H1 (cell line): ENCODE results near the gene PRPF18. TPM values are rescaled to one million over a fixed set of nuclear protein-coding genes. Genes with fewer than 3 reads are reported as not detected.

Experiments
- CTCF ChIA-PET: fragments of 300-600 bp; sonication (Branson Sonifier 250); formaldehyde crosslinking; loops from one replicate; lab custom pipeline; 2021; ENCODE audit not compliant: partially characterized antibody; lab: Charles Lee
- POLR2A ChIA-PET: fragments of 300-600 bp; sonication (Branson Sonifier 250); formaldehyde crosslinking; loops from one replicate; lab custom pipeline; 2021; ENCODE audit warnings: inconsistent platforms; ENCODE audit not compliant: partially characterized antibody; lab: Charles Lee
- DNase-seq, 2 experiments: peaks; one replicate each; pipeline versions ENCODE4 v3.0.0 to v3.0.0-alpha.2; 2010 to 2022; ENCODE audit warnings: low spot score in 2 of 2, low read depth in 1 of 2, mixed read lengths in 1 of 2
- FAIRE-seq: peaks from 2 replicates; lab custom pipeline; 2011; peaks lifted over from hg19 to GRCh38; lab: Jason Lieb, UNC
- H2AFZ ChIP-seq: 2 replicates; pipeline ENCODE4 v1.8.1; 2012; ENCODE audit warnings: low read length, inconsistent platforms
- H2AK5ac ChIP-seq: 2 replicates; pipeline ENCODE4 v1.6.1; 2013; ENCODE audit warnings: low read depth, low read length
- H2BK120ac ChIP-seq: replicated peaks from 2 replicates; pipeline ENCODE3; 2013; ENCODE audit warnings: low read depth, low read length, inconsistent platforms
- H2BK12ac ChIP-seq: 2 replicates; pipeline ENCODE4 v1.6.1; 2013; ENCODE audit warnings: low read depth, low read length
- H2BK15ac ChIP-seq: 2 replicates; pipeline ENCODE4 v1.6.1; 2013; ENCODE audit warnings: low read length
- H2BK20ac ChIP-seq: 2 replicates; pipeline ENCODE4 v1.6.1; 2013; ENCODE audit warnings: low read length
- H2BK5ac ChIP-seq: 2 replicates; pipeline ENCODE4 v1.6.1; 2013; ENCODE audit warnings: low read depth, low read length
- H3K14ac ChIP-seq: 2 replicates; pipeline ENCODE4 v1.6.1; 2013; ENCODE audit warnings: inconsistent platforms; ENCODE audit not compliant: insufficient read length
- H3K18ac ChIP-seq: 2 replicates; pipeline ENCODE4 v1.6.1; 2013; ENCODE audit warnings: low read length; ENCODE audit errors: extremely low read depth
- H3K23ac ChIP-seq: 2 replicates; pipeline ENCODE4 v1.6.1; 2013; ENCODE audit warnings: inconsistent platforms; ENCODE audit not compliant: insufficient read length
- H3K23me2 ChIP-seq: 2 replicates; pipeline ENCODE4 v1.6.1; 2013; ENCODE audit warnings: low read depth, low read length
- H3K27ac ChIP-seq: 2 replicates; pipeline ENCODE4 v1.6.1; 2011; ENCODE audit warnings: low read depth, low read length, inconsistent platforms
- H3K27me3 ChIP-seq, 4 experiments: replicated peaks in 1 of 4; 1 replicate in 1 of 4; 2 replicates in 3 of 4; pipeline versions ENCODE4 v1.6.1 to v1.8.1; 2011 to 2013; ENCODE audit warnings: low read length in 3 of 4, mild to moderate bottlenecking in 3 of 4, inconsistent platforms in 2 of 4, mixed read lengths in 2 of 4, moderate library complexity in 1 of 4; ENCODE audit not compliant: control insufficient read depth in 3 of 4, insufficient read depth in 3 of 4; ENCODE audit errors: extremely low read depth in 1 of 4
- H3K36me3 ChIP-seq, 4 experiments: 2 replicates each; pipeline versions ENCODE4 v1.6.1 to v1.8.1; 2011 to 2013; ENCODE audit warnings: mild to moderate bottlenecking in 4 of 4, low read length in 3 of 4, moderate library complexity in 2 of 4, control low read depth in 1 of 4, inconsistent platforms in 1 of 4; ENCODE audit not compliant: insufficient read depth in 4 of 4, control insufficient read depth in 2 of 4
- H3K4ac ChIP-seq: replicated peaks from 2 replicates; pipeline ENCODE3; 2013; ENCODE audit warnings: low read length, low read depth, mixed read lengths, inconsistent platforms; ENCODE audit not compliant: insufficient read length
- H3K4me1 ChIP-seq, 4 experiments: replicated peaks in 1 of 4; 1 replicate in 1 of 4; 2 replicates in 3 of 4; pipeline versions ENCODE4 v1.6.1 to v1.8.1; 2011 to 2013; ENCODE audit warnings: low read length in 3 of 4, inconsistent platforms in 2 of 4, mixed read lengths in 1 of 4; ENCODE audit not compliant: insufficient read depth in 4 of 4, control insufficient read depth in 3 of 4
- H3K4me2 ChIP-seq, 2 experiments: 2 replicates each; pipeline versions ENCODE4 v1.6.1 to v1.8.1; 2011 to 2013; ENCODE audit warnings: low read depth in 2 of 2, low read length in 2 of 2, control low read depth in 1 of 2, inconsistent platforms in 1 of 2, mild to moderate bottlenecking in 1 of 2; ENCODE audit not compliant: insufficient read depth in 1 of 2
- H3K4me3 ChIP-seq, 4 experiments: fragments of 200-600, 300-600 bp in 1 of 4; sonication (generic), shearing (Covaris generic), sonication (Bioruptor Twin) in 1 of 4; 2 replicates each; pipeline versions ENCODE4 v1.5.1 to v1.8.1; 2011 to 2016; ENCODE audit warnings: low read length in 4 of 4, low read depth in 3 of 4, control low read depth in 2 of 4, inconsistent platforms in 2 of 4, mild to moderate bottlenecking in 2 of 4, mixed read lengths in 1 of 4, moderate library complexity in 1 of 4; ENCODE audit not compliant: insufficient read depth in 2 of 4; ENCODE audit errors: extremely low read depth in 1 of 4
- H3K56ac ChIP-seq: replicated peaks from 2 replicates; pipeline ENCODE3; 2013; ENCODE audit warnings: low read depth, mild to moderate bottlenecking, mixed read lengths, low read length, inconsistent platforms; ENCODE audit not compliant: insufficient read length
- H3K79me1 ChIP-seq: 2 replicates; pipeline ENCODE4 v1.6.1; 2013; ENCODE audit warnings: low read depth, low read length, control low read depth
- H3K79me2 ChIP-seq, 2 experiments: 2 replicates each; pipeline versions ENCODE4 v1.6.1 to v1.8.1; 2012 to 2013; ENCODE audit warnings: low read length in 2 of 2, mild to moderate bottlenecking in 2 of 2, inconsistent platforms in 1 of 2; ENCODE audit not compliant: insufficient read depth in 2 of 2, control insufficient read depth in 1 of 2
- H3K9ac ChIP-seq, 4 experiments: replicated peaks in 1 of 4; 1 replicate in 1 of 4; 2 replicates in 3 of 4; pipeline versions ENCODE4 v1.6.1 to v1.8.1; 2011 to 2013; ENCODE audit warnings: low read depth in 3 of 4, low read length in 3 of 4, control low read depth in 2 of 4, mild to moderate bottlenecking in 2 of 4, moderate library complexity in 2 of 4, inconsistent platforms in 1 of 4; ENCODE audit errors: extremely low read depth in 1 of 4
- H3K9me3 ChIP-seq, 2 experiments: 2 replicates each; pipeline versions ENCODE4 v1.6.1 to v1.8.1; 2012 to 2013; ENCODE audit warnings: mild to moderate bottlenecking in 2 of 2, moderate library complexity in 2 of 2, control low read depth in 1 of 2, inconsistent platforms in 1 of 2, low read depth in 1 of 2, low read length in 1 of 2, mixed read lengths in 1 of 2; ENCODE audit not compliant: insufficient read depth in 2 of 2
- H4K20me1 ChIP-seq, 2 experiments: replicated peaks in 1 of 2; 2 replicates each; pipeline versions ENCODE3 to v1.8.1; 2011 to 2013; ENCODE audit warnings: inconsistent platforms in 2 of 2, low read length in 2 of 2, mild to moderate bottlenecking in 1 of 2; ENCODE audit not compliant: insufficient read depth in 2 of 2, control insufficient read depth in 1 of 2
- H4K5ac ChIP-seq: 2 replicates; pipeline ENCODE4 v1.6.1; 2013; ENCODE audit warnings: low read length, low read depth, mixed read lengths, inconsistent platforms; ENCODE audit not compliant: insufficient read length
- H4K8ac ChIP-seq: 2 replicates; pipeline ENCODE4 v1.8.0; 2013; ENCODE audit warnings: mild to moderate bottlenecking, moderate library complexity, low read length, inconsistent platforms; ENCODE audit not compliant: insufficient read depth; ENCODE audit errors: extremely low read depth
- H4K91ac ChIP-seq: replicated peaks from 2 replicates; pipeline ENCODE3; 2013; ENCODE audit warnings: low read length, mixed read lengths, inconsistent platforms; ENCODE audit not compliant: insufficient read length
- BRCA1 ChIP-seq: IDR thresholded peaks from 2 replicates; pipeline ENCODE4 v1.6.1; 2012; ENCODE audit warnings: low read depth, low read length, improper control_type of control experiment
- CHD1 ChIP-seq: IDR thresholded peaks from 2 replicates; pipeline ENCODE4 v1.6.1; 2012; ENCODE audit warnings: low read depth, low read length, improper control_type of control experiment
- CREB1 ChIP-seq: IDR thresholded peaks from 2 replicates; pipeline ENCODE4 v1.6.1; 2012; ENCODE audit warnings: inconsistent platforms
- CTBP2 ChIP-seq: IDR thresholded peaks from 2 replicates; pipeline ENCODE4 v1.7.0; 2011; ENCODE audit warnings: borderline replicate concordance, mild to moderate bottlenecking, moderate library complexity, mixed read lengths, low read length; ENCODE audit not compliant: insufficient read depth, insufficient read length
- EGR1 ChIP-seq: IDR thresholded peaks from 2 replicates; pipeline ENCODE4 v1.6.1; 2011; ENCODE audit warnings: low read depth, low read length, borderline replicate concordance
- HDAC2 ChIP-seq, 2 experiments: fragments of 300-600 bp in 1 of 2; sonication (generic) in 1 of 2; IDR thresholded peaks; 2 replicates each; pipeline ENCODE4 v1.6.1; 2011 to 2012; ENCODE audit warnings: low read depth in 2 of 2, low read length in 2 of 2, mild to moderate bottlenecking in 2 of 2, moderate library complexity in 2 of 2, borderline replicate concordance in 1 of 2, inconsistent platforms in 1 of 2
- HDAC6 ChIP-seq: IDR thresholded peaks from one replicate; pipeline ENCODE4 v1.7.1; 2012; ENCODE audit warnings: low read depth, mild to moderate bottlenecking, inconsistent platforms, low read length, moderate library complexity
- POU5F1 ChIP-seq: IDR thresholded peaks from 2 replicates; pipeline ENCODE4 v1.6.1; 2011; ENCODE audit warnings: low read depth, mild to moderate bottlenecking, low read length, moderate library complexity
- TAF1 ChIP-seq: IDR thresholded peaks from 2 replicates; pipeline ENCODE4 v1.6.1; 2011; ENCODE audit warnings: mild to moderate bottlenecking, low read depth, low read length
- TAF7 ChIP-seq: optimal IDR thresholded peaks from 2 replicates; pipeline ENCODE3; 2011; ENCODE audit warnings: low read depth, mild to moderate bottlenecking, inconsistent platforms, low read length, moderate library complexity, borderline replicate concordance
- ZNF274 ChIP-seq: IDR thresholded peaks from 2 replicates; pipeline ENCODE4 v1.7.0; 2012; ENCODE audit warnings: low read length, borderline replicate concordance; ENCODE audit errors: extremely low read depth
- WGBS, 2 experiments: shearing (Covaris generic) in 1 of 2; methylation state at CpG; one replicate each; pipeline versions ENCODE4 v1.1.6 to v1.1.7; 2013 to 2015; ENCODE audit warnings: low lambda C conversion rate in 2 of 2, mixed read lengths in 2 of 2, inconsistent platforms in 1 of 2, low coverage in 1 of 2, missing lambda C conversion rate in 1 of 2; ENCODE audit not compliant: insufficient replicate concordance in 2 of 2, insufficient coverage in 1 of 2, insufficient read length in 1 of 2; ENCODE audit errors: extremely low coverage in 1 of 2, missing lambda C conversion rate in 1 of 2; 5-methylcytosine and 5-hydroxymethylcytosine counted together
- polyA plus RNA-seq, 7 experiments: library from polyadenylated mRNA; depleted of rRNA in 3 of 7; stranded (reverse) in 5 of 7; unstranded in 2 of 7; fragments of >200 nt in 5 of 7; fragments of 200-250 nt in 2 of 7; gene quantifications; 1 replicate in 5 of 7; 2 replicates in 1 of 7; 4 replicates in 1 of 7; pipeline versions ENCODE4 v1.2.1 to v1.2.3, GENCODE V29; 2011 to 2013; ENCODE audit warnings: missing spikeins in 2 of 7, mixed read lengths in 2 of 7
- total RNA-seq: library from RNA; stranded (reverse); fragmentation: NEBNext Ultra II Directional; extraction: Animal tissue kit (Norgen Biotek cat#: 25700); gene quantifications from 2 replicates; pipeline ENCODE4 v1.2.1, GENCODE V29; 2021
- TF ChIP-seq, protein P1 (sequence below): IDR thresholded peaks from 2 replicates; pipeline ENCODE4 v1.6.1; 2011; ENCODE audit warnings: low read depth, mild to moderate bottlenecking, low read length; ENCODE audit not compliant: insufficient read depth

Gene PRPF18
- total and polyA plus RNA-seq, 2 of the 8 experiments (the other 6 are each of a cell fraction or from before 2014, with no cell fraction given), result 3.8 to 12.6 TPM

DNA sequence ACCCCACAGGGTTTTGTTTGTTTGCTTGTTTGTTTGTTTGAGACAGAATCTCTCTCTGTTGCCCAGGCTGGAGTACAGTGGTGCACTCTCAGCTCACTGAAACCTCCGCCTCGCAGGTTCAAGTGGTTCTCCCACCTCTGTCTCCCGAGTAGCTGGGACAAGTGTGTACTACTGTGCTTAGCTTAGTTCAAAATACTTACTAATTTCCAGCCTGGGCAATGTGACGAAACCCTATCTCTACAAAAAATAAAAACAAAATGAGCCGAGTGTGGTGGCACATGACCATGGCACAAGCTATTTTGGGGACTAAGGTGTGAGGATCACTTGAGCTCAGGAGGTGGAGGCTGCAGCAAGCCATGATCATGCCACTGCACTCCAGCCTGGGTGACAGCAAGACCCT is 15.2 kb upstream of the PRPF18 start:
- H2BK12ac ChIP-seq, result no peak overlapping the region
- TF ChIP-seq CREB1 (no peak), EGR1 (no peak), CTBP2 (no peak), BRCA1 (no peak), HDAC2 (IDR thresholded peaks at IDR 0.05; ENCODE audit: borderline replicate concordance in 1 of 2, low read depth in 2 of 2, low read length in 2 of 2) (no peak), HDAC6 (no peak), TAF7 (no peak), TAF1 (no peak), POU5F1 (no peak), ZNF274 (no peak), CHD1 (no peak)
- TF ChIP-seq, protein P1, sequence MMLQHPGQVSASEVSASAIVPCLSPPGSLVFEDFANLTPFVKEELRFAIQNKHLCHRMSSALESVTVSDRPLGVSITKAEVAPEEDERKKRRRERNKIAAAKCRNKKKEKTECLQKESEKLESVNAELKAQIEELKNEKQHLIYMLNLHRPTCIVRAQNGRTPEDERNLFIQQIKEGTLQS, result no peak
- no peak overlapping the region for H3K27ac ChIP-seq
- no peak overlapping the region for H3K4me2 ChIP-seq
- H3K9me3 ChIP-seq, result no peaks in the 10 kb centered on the region
- WGBS, 2 experiments, result 92% methylated on average over 5 of the region's 5 CpGs; no CpG with 5 or more reads in 1 of the 2 experiments
- no peak overlapping the region for H2BK20ac ChIP-seq
- no peak overlapping the region for H3K4ac ChIP-seq
- H2BK5ac ChIP-seq, result no peak overlapping the region
- H3K79me1 ChIP-seq, result no peaks in the 10 kb centered on the region
- no peak overlapping the region for H2AK5ac ChIP-seq
- no peak overlapping the region for H4K8ac ChIP-seq
- no peak overlapping the region for H3K14ac ChIP-seq
- no peaks in the 10 kb centered on the region for H3K36me3 ChIP-seq
- H3K79me2 ChIP-seq, result no peaks in the 10 kb centered on the region
- H2BK120ac ChIP-seq, result no peak overlapping the region
- CTCF ChIA-PET, result interaction anchor here (0.7 to 1.0 kb wide), 2 partner anchors 10 to 189 kb away, joined by 3 read pairs; no protein-coding TSS in a partner anchor
- no peak overlapping the region for H3K23ac ChIP-seq
- no peak overlapping the region for H3K56ac ChIP-seq
- H3K23me2 ChIP-seq, result no peaks in the 10 kb centered on the region; the same call in 1 of the 2 replicates
- H4K20me1 ChIP-seq, result no peaks in the 10 kb centered on the region
- FAIRE-seq, result no peak
- H2AFZ ChIP-seq, result no peak overlapping the region
- H3K27me3 ChIP-seq, result no peaks in the 10 kb centered on the region
- DNase-seq, result no peak
- POLR2A ChIA-PET, result no interaction called here
- no peak overlapping the region for H3K9ac ChIP-seq
- no peak overlapping the region for H4K5ac ChIP-seq
- no peaks in the 10 kb centered on the region for H3K4me1 ChIP-seq
- H4K91ac ChIP-seq, result no peak overlapping the region
- H2BK15ac ChIP-seq, result no peak overlapping the region
- no peak overlapping the region for H3K4me3 ChIP-seq
- H3K18ac ChIP-seq, result no peak overlapping the region
